ENCODE measurements around the gene MRPL3. TPM values are rescaled to one million over a fixed set of nuclear protein-coding genes. Genes with fewer than 3 reads are reported as not detected.

Gene MRPL3
- total RNA-seq, 1 experiment from 2014 or later: 210 TPM

DNA sequence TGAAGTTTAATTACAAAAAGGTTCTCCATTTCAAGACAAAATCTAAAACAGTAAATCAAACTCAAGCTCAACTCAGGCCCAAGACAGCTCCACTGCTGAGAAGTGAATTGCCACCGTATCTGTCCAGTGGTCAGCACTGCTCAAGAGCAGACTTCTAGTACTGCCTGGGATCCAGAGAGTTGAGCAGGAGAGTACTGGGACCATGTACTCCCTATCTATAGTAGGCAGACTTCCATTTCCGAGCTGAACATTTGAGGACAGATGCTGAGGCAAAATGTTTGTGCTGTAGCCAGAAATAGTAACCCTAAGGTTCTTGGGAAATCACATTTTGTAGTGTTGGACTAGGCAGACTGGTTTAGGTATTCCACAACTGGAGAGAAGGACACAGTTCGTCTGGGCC, 44.1 kb downstream of the MRPL3 start:
- BruUV-seq (replicated peaks): no TSS peak
- H3K36me3 Mint-ChIP-seq (ENCODE audit: insufficient read depth, unreplicated experiment): peaks cover 30% of the 10 kb centered on the region
- H3K4me3 Mint-ChIP-seq (ENCODE audit: low read depth, unreplicated experiment): no peak overlapping the region
- peaks cover 10% of the 10 kb centered on the region for H3K4me1 Mint-ChIP-seq (ENCODE audit: low read depth, unreplicated experiment)
- DNase-seq: no peak
- H3K27me3 Mint-ChIP-seq (ENCODE audit: unreplicated experiment): no peaks in the 10 kb centered on the region
- CTCF ChIA-PET: interaction anchor here (0.6 kb wide), 1 partner anchor 441 kb away, joined by 5 read pairs; no protein-coding TSS in a partner anchor
- intact Hi-C loops (cut with micrococcal nuclease; ENCODE audit: unreplicated experiment): no loop called here
- no peak overlapping the region for H3K27ac Mint-ChIP-seq (ENCODE audit: unreplicated experiment)
- TF ChIP-seq, protein P1, sequence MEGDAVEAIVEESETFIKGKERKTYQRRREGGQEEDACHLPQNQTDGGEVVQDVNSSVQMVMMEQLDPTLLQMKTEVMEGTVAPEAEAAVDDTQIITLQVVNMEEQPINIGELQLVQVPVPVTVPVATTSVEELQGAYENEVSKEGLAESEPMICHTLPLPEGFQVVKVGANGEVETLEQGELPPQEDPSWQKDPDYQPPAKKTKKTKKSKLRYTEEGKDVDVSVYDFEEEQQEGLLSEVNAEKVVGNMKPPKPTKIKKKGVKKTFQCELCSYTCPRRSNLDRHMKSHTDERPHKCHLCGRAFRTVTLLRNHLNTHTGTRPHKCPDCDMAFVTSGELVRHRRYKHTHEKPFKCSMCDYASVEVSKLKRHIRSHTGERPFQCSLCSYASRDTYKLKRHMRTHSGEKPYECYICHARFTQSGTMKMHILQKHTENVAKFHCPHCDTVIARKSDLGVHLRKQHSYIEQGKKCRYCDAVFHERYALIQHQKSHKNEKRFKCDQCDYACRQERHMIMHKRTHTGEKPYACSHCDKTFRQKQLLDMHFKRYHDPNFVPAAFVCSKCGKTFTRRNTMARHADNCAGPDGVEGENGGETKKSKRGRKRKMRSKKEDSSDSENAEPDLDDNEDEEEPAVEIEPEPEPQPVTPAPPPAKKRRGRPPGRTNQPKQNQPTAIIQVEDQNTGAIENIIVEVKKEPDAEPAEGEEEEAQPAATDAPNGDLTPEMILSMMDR (IDR thresholded peaks at IDR 0.05; ENCODE audit: unreplicated experiment): no peak
- H3K9me3 Mint-ChIP-seq (ENCODE audit: low read depth, unreplicated experiment): no peaks in the 10 kb centered on the region

DNA sequence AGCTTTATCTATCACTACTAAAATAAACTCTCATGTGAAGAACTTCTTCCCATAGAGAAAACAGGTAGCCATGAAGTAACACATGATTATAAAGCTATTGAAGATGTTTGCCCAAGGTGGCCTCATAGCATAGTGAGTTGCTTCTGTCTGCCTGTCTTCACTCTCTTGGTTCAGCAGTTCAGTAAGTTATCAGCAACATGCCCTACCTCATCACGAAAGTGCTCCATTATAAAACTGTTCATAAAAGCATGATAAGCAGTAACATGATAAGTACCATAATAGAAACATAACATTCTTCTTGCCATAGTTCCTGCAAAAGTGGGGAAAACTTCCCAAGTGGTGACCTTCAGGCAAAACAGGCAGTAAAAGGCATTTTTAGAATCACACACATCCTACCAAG, 45.6 kb downstream of the MRPL3 start:
- intact Hi-C loops (cut with micrococcal nuclease; ENCODE audit: unreplicated experiment): no loop called here
- Mint-ChIP-seq H3K36me3 (ENCODE audit: insufficient read depth, unreplicated experiment) (peaks cover 18% of the 10 kb centered on the region), H3K9me3 (ENCODE audit: low read depth, unreplicated experiment) (no peaks in the 10 kb centered on the region), H3K27me3 (ENCODE audit: unreplicated experiment) (no peaks in the 10 kb centered on the region), H3K4me3 (ENCODE audit: low read depth, unreplicated experiment) (no peak overlapping the region), H3K4me1 (ENCODE audit: low read depth, unreplicated experiment) (peaks cover 10% of the 10 kb centered on the region), H3K27ac (ENCODE audit: unreplicated experiment) (no peak overlapping the region)
- BruUV-seq (replicated peaks): no TSS peak
- no peak for DNase-seq
- CTCF ChIA-PET: no interaction called here
- TF ChIP-seq, protein P1 (IDR thresholded peaks at IDR 0.05; ENCODE audit: unreplicated experiment): no peak

DNA sequence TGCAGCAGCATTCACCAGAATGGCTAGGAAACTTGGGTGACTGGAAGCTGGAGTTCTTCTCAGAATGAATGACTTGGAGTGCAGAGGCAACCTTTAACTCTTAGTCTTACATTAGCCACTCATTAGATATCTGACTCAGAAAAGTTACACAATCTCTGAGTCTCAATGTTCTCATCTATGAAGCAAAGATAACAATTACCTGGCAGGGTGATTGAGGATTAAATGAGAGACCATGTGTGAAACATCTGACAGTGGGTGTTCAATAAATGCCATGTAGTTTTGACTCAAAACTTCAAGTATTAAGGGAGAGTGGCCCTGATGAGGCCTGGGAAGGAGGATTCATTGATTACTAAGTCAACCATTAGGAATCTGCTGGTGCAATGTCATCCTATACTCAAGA, 48.3 kb downstream of the MRPL3 start:
- BruUV-seq (replicated peaks): no TSS peak
- Mint-ChIP-seq H3K4me1 (ENCODE audit: low read depth, unreplicated experiment) (peaks cover 10% of the 10 kb centered on the region), H3K27me3 (ENCODE audit: unreplicated experiment) (no peaks in the 10 kb centered on the region), H3K36me3 (ENCODE audit: insufficient read depth, unreplicated experiment) (peaks cover 11% of the 10 kb centered on the region), H3K4me3 (ENCODE audit: low read depth, unreplicated experiment) (no peak overlapping the region), H3K9me3 (ENCODE audit: low read depth, unreplicated experiment) (no peaks in the 10 kb centered on the region), H3K27ac (ENCODE audit: unreplicated experiment) (no peak overlapping the region)
- TF ChIP-seq, protein P1 (IDR thresholded peaks at IDR 0.05; ENCODE audit: unreplicated experiment): no peak
- intact Hi-C loops (cut with micrococcal nuclease; ENCODE audit: unreplicated experiment): no loop called here
- CTCF ChIA-PET: no interaction called here
- no peak for DNase-seq

DNA sequence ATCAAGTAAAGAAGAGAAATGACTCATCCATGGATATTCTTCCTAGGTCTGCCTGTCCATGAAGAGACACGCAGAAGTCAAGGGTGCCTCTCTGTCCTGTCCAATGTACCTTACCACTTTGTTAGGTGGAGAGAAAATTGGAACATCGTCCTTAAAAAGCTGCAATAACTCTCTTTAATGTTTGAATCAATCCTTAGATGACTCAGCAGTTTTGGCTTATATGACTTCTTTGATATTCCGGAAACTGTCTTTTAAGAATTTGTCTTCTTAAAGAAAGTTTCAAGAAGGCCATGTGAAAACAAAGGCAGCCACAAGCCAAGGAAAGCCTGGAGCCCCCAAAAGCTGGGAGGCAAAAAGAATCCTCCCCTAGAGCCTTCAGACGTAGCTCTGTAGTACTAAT, 49.2 kb downstream of the MRPL3 start:
- intact Hi-C loops (cut with micrococcal nuclease; ENCODE audit: unreplicated experiment): no loop called here
- no peaks in the 10 kb centered on the region for H3K27me3 Mint-ChIP-seq (ENCODE audit: unreplicated experiment)
- H3K4me3 Mint-ChIP-seq (ENCODE audit: low read depth, unreplicated experiment): no peak overlapping the region
- no peak for DNase-seq
- no peak overlapping the region for H3K27ac Mint-ChIP-seq (ENCODE audit: unreplicated experiment)
- CTCF ChIA-PET: interaction anchor here (0.7 to 0.8 kb wide), 2 partner anchors 82 to 702 kb away, joined by 3 read pairs; no protein-coding TSS in a partner anchor
- no peaks in the 10 kb centered on the region for H3K9me3 Mint-ChIP-seq (ENCODE audit: low read depth, unreplicated experiment)
- H3K4me1 Mint-ChIP-seq (ENCODE audit: low read depth, unreplicated experiment): peaks cover 10% of the 10 kb centered on the region
- TF ChIP-seq, protein P1 (IDR thresholded peaks at IDR 0.05; ENCODE audit: unreplicated experiment): no peak
- peaks cover 11% of the 10 kb centered on the region for H3K36me3 Mint-ChIP-seq (ENCODE audit: insufficient read depth, unreplicated experiment)
- no TSS peak for BruUV-seq (replicated peaks)

Measured in Calu3 (cell line).